Left renal pelvis (tissue), 4 donors: ENCODE measurements around the gene GTF3A. TPM values are rescaled to one million over a fixed set of nuclear protein-coding genes. Genes with fewer than 3 reads are reported as not detected.

ENCODE experiments used
- polyA plus RNA-seq, 4 donors: library from polyadenylated mRNA; unstranded; fragments of 120-200 nt; gene quantifications; one replicate each; pipeline ENCODE4 v1.2.1, GENCODE V29; 2013; ENCODE audit not compliant: insufficient read length in 4 of 4

Gene GTF3A
- polyA plus RNA-seq, 4 donors: 79.0 to 94.7 (median 89.0) TPM

Other genes starting within 250 kb of the GTF3A start
- gene RPL21, start 173.1 kb upstream of the GTF3A start, polyA plus RNA-seq: 1,000 to 10,000 TPM in 1 of 4 donors, 100 to 1,000 TPM in 3; 650 to 1,049 (median 770) TPM
- gene RASL11A, start 153.8 kb upstream of the GTF3A start, polyA plus RNA-seq: 10 to 100 TPM in 3 of 4 donors, 1 to 10 TPM in 1; 8.2 to 35.6 (median 29.5) TPM
- 10 to 100 TPM; 58.8 to 83.5 (median 79.8) TPM for gene MTIF3, start 25.9 kb downstream of the GTF3A start, polyA plus RNA-seq
- 10 to 100 TPM in 3 of 4 donors, 1 to 10 TPM in 1; 6.7 to 14.6 (median 12.8) TPM for gene LNX2, start 195.9 kb downstream of the GTF3A start, polyA plus RNA-seq
- 100 to 1,000 TPM; 114 to 165 (median 117) TPM for gene POLR1D, start 197.3 kb downstream of the GTF3A start, polyA plus RNA-seq